ENCODE measurements around the gene FNIP2. TPM values are rescaled to one million over a fixed set of nuclear protein-coding genes. Genes with fewer than 3 reads are reported as not detected.

FNIP2 gene
- total RNA-seq, 1 experiment from 2014 or later = 15.8 TPM

GRCh38 chr4:158762553-158762952, 6.3 kb upstream of the FNIP2 start:
- H3K27me3 ChIP-seq (replicated peaks; ENCODE audit: control insufficient read depth, insufficient read depth, low read length) = no peaks in the 10 kb centered on the region
- H3K27ac Mint-ChIP-seq (ENCODE audit: unreplicated experiment) = no peak overlapping the region
- no peaks in the 10 kb centered on the region for H3K36me3 ChIP-seq (ENCODE audit: control insufficient read depth, insufficient read depth, low read length)
- intact Hi-C loops (cut with micrococcal nuclease; ENCODE audit: unreplicated experiment) = no loop called here
- no peak overlapping the region for H3K4me3 Mint-ChIP-seq (ENCODE audit: unreplicated experiment)
- H3K9me3 ChIP-seq = no peaks in the 10 kb centered on the region
- no peak overlapping the region for H3K4me3 ChIP-seq (ENCODE audit: low read depth, low read length)
- H3K4me1 ChIP-seq = peaks cover 5% of the 10 kb centered on the region
- peaks cover 2% of the 10 kb centered on the region for H3K27me3 Mint-ChIP-seq (ENCODE audit: insufficient read depth, unreplicated experiment)
- TF ChIP-seq CTCF (IDR thresholded peaks at IDR 0.05; ENCODE audit: insufficient read depth in 1 of 2, low read depth in 1 of 2, low read length in 1 of 2, severe bottlenecking in 1 of 2, unreplicated experiment in 1 of 2) = no peak
- H3K9me3 Mint-ChIP-seq (ENCODE audit: unreplicated experiment) = peaks cover 9% of the 10 kb centered on the region
- no TSS peak for BruUV-seq (replicated peaks)
- ChIA-PET POLR2A (no interaction called here), CTCF (no interaction called here)
- peaks cover 7% of the 10 kb centered on the region for H3K36me3 Mint-ChIP-seq (ENCODE audit: insufficient read depth, unreplicated experiment)
- H3K4me1 Mint-ChIP-seq (ENCODE audit: low read depth, unreplicated experiment) = peaks cover 14% of the 10 kb centered on the region
- no peak for DNase-seq

- Histone ChIP-seq H3K9me3 (no peaks in the 10 kb centered on the region), H3K4me1 (peaks cover 12% of the 10 kb centered on the region), H3K36me3 (ENCODE audit: control insufficient read depth, insufficient read depth, low read length) (no peaks in the 10 kb centered on the region), H3K27me3 (replicated peaks; ENCODE audit: control insufficient read depth, insufficient read depth, low read length) (no peaks in the 10 kb centered on the region), H3K4me3 (ENCODE audit: low read depth, low read length) (no peak overlapping the region)
- ChIA-PET CTCF (no interaction called here), POLR2A (no interaction called here)
- no peak overlapping the region for H3K4me3 Mint-ChIP-seq (ENCODE audit: unreplicated experiment)
- intact Hi-C loops (cut with micrococcal nuclease; ENCODE audit: unreplicated experiment) = no loop called here
- H3K4me1 Mint-ChIP-seq (ENCODE audit: low read depth, unreplicated experiment) = peaks cover 14% of the 10 kb centered on the region
- H3K36me3 Mint-ChIP-seq (ENCODE audit: insufficient read depth, unreplicated experiment) = peaks cover 7% of the 10 kb centered on the region
- H3K9me3 Mint-ChIP-seq (ENCODE audit: unreplicated experiment) = peaks cover under 1% of the 10 kb centered on the region
- no peak for TF ChIP-seq CTCF (IDR thresholded peaks at IDR 0.05; ENCODE audit: insufficient read depth in 1 of 2, low read depth in 1 of 2, low read length in 1 of 2, severe bottlenecking in 1 of 2, unreplicated experiment in 1 of 2)
- DNase-seq = no peak
- H3K27ac Mint-ChIP-seq (ENCODE audit: unreplicated experiment) = no peak overlapping the region
- H3K27me3 Mint-ChIP-seq (ENCODE audit: insufficient read depth, unreplicated experiment) = peaks cover 2% of the 10 kb centered on the region
- no TSS peak for BruUV-seq (replicated peaks)
These were observed 5.4 kb upstream of the FNIP2 start for GRCh38 chr4:158763462-158763861.

- Mint-ChIP-seq H3K27ac (ENCODE audit: unreplicated experiment) (no peak overlapping the region), H3K4me1 (ENCODE audit: low read depth, unreplicated experiment) (peaks cover 14% of the 10 kb centered on the region), H3K27me3 (ENCODE audit: insufficient read depth, unreplicated experiment) (peaks cover 2% of the 10 kb centered on the region), H3K4me3 (ENCODE audit: unreplicated experiment) (no peak overlapping the region), H3K9me3 (ENCODE audit: unreplicated experiment) (no peaks in the 10 kb centered on the region), H3K36me3 (ENCODE audit: insufficient read depth, unreplicated experiment) (no peaks in the 10 kb centered on the region)
- Histone ChIP-seq H3K4me3 (ENCODE audit: low read depth, low read length) (no peak overlapping the region), H3K27me3 (replicated peaks; ENCODE audit: control insufficient read depth, insufficient read depth, low read length) (no peaks in the 10 kb centered on the region), H3K9me3 (no peaks in the 10 kb centered on the region), H3K4me1 (peaks cover 12% of the 10 kb centered on the region), H3K36me3 (ENCODE audit: control insufficient read depth, insufficient read depth, low read length) (no peaks in the 10 kb centered on the region)
- intact Hi-C loops (cut with micrococcal nuclease; ENCODE audit: unreplicated experiment) = loop anchor here (5.0 kb wide), 1 partner anchor 46 kb away; no protein-coding TSS in a partner anchor
- no peak for TF ChIP-seq CTCF (IDR thresholded peaks at IDR 0.05; ENCODE audit: insufficient read depth in 1 of 2, low read depth in 1 of 2, low read length in 1 of 2, severe bottlenecking in 1 of 2, unreplicated experiment in 1 of 2)
- ChIA-PET POLR2A (no interaction called here), CTCF (no interaction called here)
- BruUV-seq (replicated peaks) = no TSS peak
- DNase-seq = no peak
These were observed 2.3 kb upstream of the FNIP2 start for GRCh38 chr4:158766434-158767044.

Measured in Caco-2 (cell line).